Peyer's patch (tissue), 4 donors: Measurements from ENCODE around the gene SELENON.

Experiments
- CTCF ChIP-seq, 6 experiments: fragments of 450-650 bp in 4 of 6; fragments of 200-600 bp in 2 of 6; sonication (generic) in 1 of 6; IDR thresholded peaks; one replicate each; pipeline ENCODE4 v1.5.1; 2017 to 2019; ENCODE audit warnings: antibody characterized with exemption in 6 of 6, mild to moderate bottlenecking in 3 of 6, moderate library complexity in 1 of 6
- POLR2A ChIP-seq, 2 donors: fragments of 450-650 bp; IDR thresholded peaks; one replicate each; pipeline ENCODE4 v1.5.1; 2017; ENCODE audit warnings: antibody characterized with exemption in 2 of 2, mild to moderate bottlenecking in 2 of 2, moderate library complexity in 2 of 2

GRCh38 chr1:25854554-25854953 is 54.6 kb downstream of the SELENON start:
- no peak for TF ChIP-seq POLR2A (IDR thresholded peaks at IDR 0.05)
- no peak for TF ChIP-seq CTCF (IDR thresholded peaks at IDR 0.05)
